BLaER1 treated with 17β-estradiol and CSF1 and Interleukin-3, amounts not matched to agents 10 nM and 100 nM (cell line): ENCODE measurements around the gene HNRNPU.

ENCODE experiments used
- H3K27ac ChIP-seq, 11 experiments: shearing (Covaris generic); formaldehyde crosslinking; 2 replicates each; pipeline ENCODE4 v1.8.1; 2022
- H3K27me3 ChIP-seq, 11 experiments: shearing (Covaris generic); formaldehyde crosslinking; 2 replicates each; pipeline ENCODE4 v1.8.1; 2022
- H3K36me3 ChIP-seq, 11 experiments: shearing (Covaris generic); formaldehyde crosslinking; 2 replicates each; pipeline ENCODE4 v1.8.1; 2022
- H3K4me1 ChIP-seq, 10 experiments: shearing (Covaris generic); formaldehyde crosslinking; 2 replicates each; pipeline ENCODE4 v1.8.1; 2022
- H3K4me2 ChIP-seq, 11 experiments: shearing (Covaris generic); formaldehyde crosslinking; 2 replicates each; pipeline ENCODE4 v1.8.1; 2022
- H3K4me3 ChIP-seq, 10 experiments: shearing (Covaris generic); formaldehyde crosslinking; 2 replicates each; pipeline ENCODE4 v1.8.1; 2022
- H3K9ac ChIP-seq, 11 experiments: shearing (Covaris generic); formaldehyde crosslinking; 2 replicates each; pipeline ENCODE4 v1.8.1; 2022
- H3K9me3 ChIP-seq, 11 experiments: shearing (Covaris generic); formaldehyde crosslinking; replicated peaks in 1 of 11; 2 replicates each; pipeline ENCODE4 v1.8.1; 2022
- H4K20me1 ChIP-seq, 11 experiments: shearing (Covaris generic); formaldehyde crosslinking; 2 replicates each; pipeline ENCODE4 v1.8.1; 2022
- Cebpa-rat ChIP-seq, 11 experiments: shearing (Covaris generic); IDR thresholded peaks; 2 replicates each; pipeline ENCODE4 v1.8.1; 2022

The HNRNPU gene

DNA sequence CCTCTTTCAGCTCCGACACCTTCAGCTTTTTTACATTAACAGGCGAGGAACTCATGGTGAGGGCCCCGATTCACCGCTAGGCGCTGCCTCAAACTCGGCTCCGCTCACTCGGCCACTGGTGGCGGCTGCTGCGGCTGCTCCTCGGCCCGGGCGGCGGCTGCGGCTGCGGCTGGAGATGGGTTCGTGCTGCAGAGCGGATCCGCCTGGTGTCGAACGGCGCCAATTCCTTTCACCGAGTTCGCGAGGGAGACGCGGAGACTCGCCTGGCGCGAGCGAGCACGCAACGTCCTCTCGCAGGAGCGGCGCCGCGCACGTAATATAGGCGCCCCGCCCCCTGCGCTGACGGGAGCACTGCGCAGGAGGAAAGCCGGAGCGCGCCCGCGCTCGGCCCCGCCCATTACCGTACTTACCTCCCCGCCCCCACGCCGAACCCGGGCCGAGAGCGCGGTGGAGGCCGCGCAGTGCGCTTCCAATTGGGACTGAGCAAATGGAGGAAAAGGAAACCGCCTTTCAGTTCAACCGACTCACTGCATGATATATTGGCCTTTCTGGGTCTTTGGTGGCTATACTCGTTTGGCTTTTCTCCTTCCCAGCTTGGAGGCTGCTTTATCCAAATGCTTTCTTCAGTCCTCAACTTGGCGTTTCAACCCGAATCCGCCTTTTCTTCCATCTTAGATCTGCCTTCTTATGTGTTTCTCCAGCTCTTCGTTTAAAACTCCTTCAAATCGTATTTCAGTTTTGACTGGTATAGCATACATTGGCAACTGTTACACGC lies at the start of gene HNRNPU:
HNRNPU (minus strand) TSS at position 291 of the 775 bp plus-strand sequence; CDS start at position 55, 236 bp downstream.
- Histone ChIP-seq H3K4me3 (peak within 1 kb of the TSS; percentile 93 to 100 (median 99)), H3K27ac (peak within 1 kb of the TSS; percentile 99 to 100 (median 100)), H4K20me1 (peaks cover 34 to 42% (median 35%) of the 10 kb centered on the region in 11 experiments), H3K4me1 (peaks cover 32 to 45% (median 41%) of the 10 kb centered on the region in 10 experiments), H3K27me3 (no peaks in the 10 kb centered on the region), H3K9me3 (no peaks in the 10 kb centered on the region), H3K9ac (peak within 1 kb of the TSS; percentile 99 to 100 (median 100)), H3K36me3 (peaks cover 31 to 34% (median 33%) of the 10 kb centered on the region in 11 experiments), H3K4me2 (peak within 1 kb of the TSS; percentile 78 to 94 (median 87))
- TF ChIP-seq Cebpa-rat (IDR thresholded peaks at IDR 0.05), result no peak

DNA sequence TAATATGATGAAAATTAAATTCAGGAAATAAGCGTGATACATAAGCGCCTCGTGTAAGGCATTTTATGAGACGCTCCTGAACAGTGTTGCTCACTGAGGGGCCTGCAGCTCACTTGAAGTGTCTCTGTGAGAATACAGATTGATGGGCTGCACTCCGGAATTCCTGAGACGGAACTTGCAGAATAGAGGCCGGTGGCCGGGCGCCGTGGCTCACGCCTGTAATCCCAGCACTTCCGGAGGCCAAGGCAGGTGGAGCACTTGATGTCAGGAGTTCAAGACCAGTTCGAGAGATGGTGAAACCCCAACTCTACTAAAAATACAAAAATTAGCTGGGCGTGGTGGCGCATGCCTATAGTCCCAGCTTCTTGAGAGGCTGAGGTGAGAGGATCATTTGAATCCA lies 49.5 kb upstream of the HNRNPU start:
- Histone ChIP-seq H3K4me3 (no peak overlapping the region), H3K9me3 (no peaks in the 10 kb centered on the region), H4K20me1 (no peaks in the 10 kb centered on the region), H3K9ac (no peak overlapping the region), H3K4me1 (peaks cover 0 to 7% (median 2%) of the 10 kb centered on the region in 10 experiments; a peak in 15 of 20 replicates), H3K27me3 (peaks cover 0 to 24% (median 17%) of the 10 kb centered on the region in 11 experiments; a peak in 20 of 22 replicates), H3K36me3 (no peaks in the 10 kb centered on the region), H3K4me2 (no peak overlapping the region), H3K27ac (no peak overlapping the region)
- TF ChIP-seq Cebpa-rat (IDR thresholded peaks at IDR 0.05), result no peak

DNA sequence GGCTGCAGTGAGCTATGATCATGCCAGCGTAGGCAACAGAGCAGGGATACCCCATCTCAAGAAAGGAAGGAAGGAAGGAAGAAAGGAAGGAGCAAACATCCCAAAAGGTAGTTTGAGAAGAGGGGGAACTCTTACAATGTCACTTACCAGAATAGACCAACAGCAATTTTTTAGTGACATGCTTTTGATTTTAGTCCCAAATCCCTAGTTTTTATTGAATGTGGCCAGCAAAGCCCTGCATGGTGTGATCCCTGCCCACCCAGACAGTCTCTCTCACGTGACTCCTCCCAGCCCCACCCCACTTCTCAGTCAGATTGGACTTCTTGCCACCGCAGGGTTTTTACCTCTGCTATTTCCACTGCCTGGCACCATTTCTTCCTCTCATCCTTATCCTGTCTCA lies 39.8 kb upstream of the HNRNPU start:
- Histone ChIP-seq H3K36me3 (no peaks in the 10 kb centered on the region), H3K4me2 (no peak overlapping the region), H3K27ac (no peak overlapping the region), H3K4me3 (no peak overlapping the region), H3K4me1 (peaks cover 0 to 19% (median 0%) of the 10 kb centered on the region in 10 experiments; a peak in 7 of 20 replicates), H3K9ac (no peak overlapping the region), H3K9me3 (no peaks in the 10 kb centered on the region), H4K20me1 (no peaks in the 10 kb centered on the region), H3K27me3 (no peaks in the 10 kb centered on the region)
- TF ChIP-seq Cebpa-rat (IDR thresholded peaks at IDR 0.05), result no peak

DNA sequence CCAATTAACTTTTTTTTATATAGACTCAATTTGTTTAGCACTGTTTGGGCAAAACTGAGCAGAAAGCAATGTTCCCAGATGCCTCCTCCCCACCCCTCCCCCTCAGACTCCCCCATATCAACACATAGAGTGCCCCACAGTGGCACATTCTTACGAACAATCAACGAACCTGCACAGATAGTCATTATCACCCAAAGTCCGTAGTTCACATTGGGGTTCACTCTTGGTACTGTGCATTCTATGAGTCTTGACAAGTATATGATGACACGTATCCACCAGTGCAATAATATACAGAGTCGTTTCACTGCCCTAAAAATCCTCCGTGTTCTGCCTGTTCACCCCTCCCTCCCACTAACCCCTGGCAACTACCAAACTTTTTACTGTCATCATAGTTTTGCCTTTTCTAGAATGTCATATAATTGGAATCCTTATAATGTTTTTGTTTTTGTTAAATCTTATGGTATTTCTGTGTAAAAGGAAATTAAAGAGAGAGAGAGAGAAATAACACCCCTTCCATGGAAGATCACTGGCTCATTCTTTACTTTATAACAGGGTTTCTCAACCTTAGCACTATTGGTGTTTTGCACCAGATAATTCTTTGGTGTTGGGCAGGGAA lies 37.2 kb upstream of the HNRNPU start:
- H3K36me3 ChIP-seq, result no peaks in the 10 kb centered on the region
- no peak for TF ChIP-seq Cebpa-rat (IDR thresholded peaks at IDR 0.05)
- no peaks in the 10 kb centered on the region for H4K20me1 ChIP-seq
- no peak overlapping the region for H3K4me2 ChIP-seq
- H3K4me1 ChIP-seq, result peaks cover 0 to 5% (median 0%) of the 10 kb centered on the region in 10 experiments; a peak in 5 of 20 replicates
- no peaks in the 10 kb centered on the region for H3K9me3 ChIP-seq
- no peak overlapping the region for H3K27ac ChIP-seq
- no peaks in the 10 kb centered on the region for H3K27me3 ChIP-seq
- H3K9ac ChIP-seq, result no peak overlapping the region
- no peak overlapping the region for H3K4me3 ChIP-seq

DNA sequence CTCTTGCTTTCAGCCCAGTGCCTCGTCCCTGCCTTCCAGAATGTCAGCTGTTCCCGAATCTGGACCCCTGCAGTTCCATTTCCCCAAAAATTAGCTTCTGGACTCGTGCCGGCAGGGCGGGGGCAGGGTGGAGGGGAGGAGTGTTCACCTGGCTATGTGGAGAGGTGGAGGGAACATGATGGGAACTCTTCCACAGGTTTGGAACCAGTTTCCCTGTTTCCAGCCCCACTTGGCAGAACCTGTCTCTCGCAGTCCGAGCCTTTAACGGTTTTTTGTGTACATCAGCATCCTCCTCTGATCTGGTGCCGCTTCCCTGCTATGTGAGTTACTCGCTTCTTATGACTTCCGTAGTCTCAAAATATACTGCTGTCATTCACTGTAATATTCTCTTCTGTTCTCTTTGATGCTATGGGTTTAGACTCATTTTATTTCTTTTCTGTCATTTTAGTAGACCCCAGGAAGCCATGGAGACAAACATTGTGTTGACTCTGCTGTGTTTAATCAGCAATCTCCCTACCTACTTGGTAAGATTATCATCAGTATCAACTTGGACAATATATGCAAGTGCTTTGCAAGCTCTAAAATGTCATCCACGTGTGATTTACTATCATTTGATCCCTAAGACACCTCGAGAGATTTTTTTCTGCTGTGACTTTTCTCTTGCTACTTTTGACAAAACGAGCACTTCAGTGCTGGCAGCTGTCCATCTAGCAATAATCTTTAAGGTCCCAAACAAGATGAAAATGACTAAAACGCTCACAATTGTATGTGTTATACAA lies 33.3 kb upstream of the HNRNPU start:
- H3K27ac ChIP-seq, result no peak overlapping the region
- TF ChIP-seq Cebpa-rat (IDR thresholded peaks at IDR 0.05), result no peak

DNA sequence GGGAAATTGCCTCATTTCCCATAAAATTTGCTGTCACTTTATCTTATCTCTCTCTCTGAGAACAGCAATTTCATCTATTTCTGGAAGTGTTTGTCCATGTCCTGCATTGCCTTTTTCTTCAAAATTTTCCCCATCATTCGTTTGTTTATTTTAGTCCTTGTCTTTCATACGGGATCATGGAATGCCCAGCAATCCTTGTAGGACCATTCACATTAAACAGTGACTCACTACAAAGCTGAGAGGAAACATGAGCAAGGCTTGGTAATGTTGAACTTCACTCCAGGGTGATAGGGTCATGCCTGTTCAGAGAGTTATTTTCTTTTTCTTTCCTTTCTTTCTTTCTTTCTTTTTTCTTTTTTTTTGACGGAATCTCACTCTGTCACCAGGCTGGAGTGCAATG lies 32.2 kb upstream of the HNRNPU start:
- H3K27me3 ChIP-seq, result no peaks in the 10 kb centered on the region
- no peak overlapping the region for H3K4me2 ChIP-seq
- H3K9me3 ChIP-seq, result no peaks in the 10 kb centered on the region
- no peaks in the 10 kb centered on the region for H4K20me1 ChIP-seq
- no peaks in the 10 kb centered on the region for H3K4me1 ChIP-seq
- H3K9ac ChIP-seq, result no peak overlapping the region
- H3K36me3 ChIP-seq, result no peaks in the 10 kb centered on the region
- no peak overlapping the region for H3K27ac ChIP-seq
- H3K4me3 ChIP-seq, result no peak overlapping the region
- TF ChIP-seq Cebpa-rat (IDR thresholded peaks at IDR 0.05), result no peak

More for the DNA sequence above, 33.3 kb upstream of the HNRNPU start:
- Histone ChIP-seq H3K27me3 (no peaks in the 10 kb centered on the region), H4K20me1 (no peaks in the 10 kb centered on the region), H3K36me3 (no peaks in the 10 kb centered on the region), H3K4me2 (no peak overlapping the region), H3K9me3 (no peaks in the 10 kb centered on the region), H3K9ac (no peak overlapping the region), H3K4me3 (no peak overlapping the region), H3K4me1 (no peaks in the 10 kb centered on the region)

DNA sequence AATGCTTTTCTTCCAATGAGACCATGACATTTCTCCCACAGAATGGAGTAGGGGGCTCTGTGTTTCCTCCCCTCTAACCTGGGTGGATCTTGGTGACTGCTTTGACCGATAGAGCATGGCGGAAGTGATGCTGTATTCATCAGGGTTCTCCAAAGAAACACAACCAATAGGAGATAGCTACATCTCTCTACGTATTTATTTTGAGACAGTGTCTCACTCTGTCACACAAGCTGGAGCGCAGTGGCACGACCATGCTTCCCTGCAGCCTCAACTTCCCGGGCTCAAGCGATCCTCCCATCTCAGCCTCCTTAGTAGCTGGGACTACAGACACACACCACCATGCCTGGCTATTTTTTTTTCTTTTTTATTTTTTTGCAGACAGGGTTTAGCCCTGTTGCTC lies 29.5 kb upstream of the HNRNPU start:
- Histone ChIP-seq H3K4me1 (no peaks in the 10 kb centered on the region), H3K36me3 (no peaks in the 10 kb centered on the region), H3K27me3 (no peaks in the 10 kb centered on the region), H3K4me2 (no peak overlapping the region), H3K4me3 (no peak overlapping the region), H3K9me3 (no peaks in the 10 kb centered on the region), H3K27ac (no peak overlapping the region), H3K9ac (no peak overlapping the region), H4K20me1 (no peaks in the 10 kb centered on the region)
- TF ChIP-seq Cebpa-rat (IDR thresholded peaks at IDR 0.05), result no peak

DNA sequence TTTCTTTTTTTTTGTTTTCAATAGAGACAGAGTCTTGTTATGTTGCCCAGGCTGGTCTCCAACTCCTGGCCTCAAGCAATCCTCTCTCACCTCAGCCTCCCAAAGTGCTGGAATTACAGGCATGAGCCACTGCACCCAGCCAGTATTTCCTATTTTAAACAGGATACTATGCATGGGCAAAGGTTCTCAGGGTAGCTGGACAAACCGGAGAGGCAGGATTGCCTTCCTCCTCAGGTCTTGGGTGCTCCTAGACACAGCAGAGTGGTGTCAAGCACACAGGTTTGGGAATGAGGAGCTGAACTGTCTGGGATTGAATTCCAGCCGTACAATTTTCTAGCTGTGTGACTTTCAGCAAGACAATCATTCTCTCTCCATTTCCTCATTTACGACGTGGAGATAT lies 22.9 kb upstream of the HNRNPU start:
- H4K20me1 ChIP-seq, result no peaks in the 10 kb centered on the region
- H3K4me3 ChIP-seq, result no peak overlapping the region
- TF ChIP-seq Cebpa-rat (IDR thresholded peaks at IDR 0.05), result no peak
- H3K27me3 ChIP-seq, result no peaks in the 10 kb centered on the region
- no peak overlapping the region for H3K27ac ChIP-seq
- H3K9me3 ChIP-seq, result peaks cover 0 to 5% (median 0%) of the 10 kb centered on the region in 11 experiments; a peak in 2 of 22 replicates
- H3K4me2 ChIP-seq, result no peak overlapping the region
- no peaks in the 10 kb centered on the region for H3K4me1 ChIP-seq
- H3K9ac ChIP-seq, result no peak overlapping the region
- no peaks in the 10 kb centered on the region for H3K36me3 ChIP-seq
